GM21367 (cell line): ENCODE measurements around the gene NELL1.

Source experiments
- ATAC-seq: cut with Tn5 transposase; IDR thresholded peaks from one replicate; pipeline ENCODE4 v1.9.1; 2021; ENCODE audit not compliant: unreplicated experiment

NELL1 gene

GRCh38 chr11:20668844-20669819 lies at the start of gene NELL1:
NELL1 (plus strand) TSS chr11:20669586.
- ATAC-seq: no peak

- ATAC-seq: no peak
Measured at GRCh38 chr11:20620988-20621387, 48.4 kb upstream of the NELL1 start.

GRCh38 chr11:20621679-20622078 lies 47.7 kb upstream of the NELL1 start:
- no peak for ATAC-seq

GRCh38 chr11:20623252-20623651 lies 46.1 kb upstream of the NELL1 start:
- ATAC-seq: no peak

- ATAC-seq: no peak
Measured at GRCh38 chr11:20626279-20626678, 43.1 kb upstream of the NELL1 start.

- no peak for ATAC-seq
Measured at GRCh38 chr11:20627026-20627425, 42.4 kb upstream of the NELL1 start.

- no peak for ATAC-seq
Measured at GRCh38 chr11:20627701-20628100, 41.7 kb upstream of the NELL1 start.

GRCh38 chr11:20631519-20632168 lies 37.7 kb upstream of the NELL1 start:
- no peak for ATAC-seq

GRCh38 chr11:20632169-20632532 lies 37.2 kb upstream of the NELL1 start:
- no peak for ATAC-seq

- ATAC-seq: no peak
Measured at GRCh38 chr11:20634044-20634443, 35.3 kb upstream of the NELL1 start.

- ATAC-seq: no peak
Measured at GRCh38 chr11:20634781-20635180, 34.6 kb upstream of the NELL1 start.

GRCh38 chr11:20638074-20638473 lies 31.3 kb upstream of the NELL1 start:
- ATAC-seq: no peak

- ATAC-seq: no peak
Measured at GRCh38 chr11:20639688-20640087, 29.7 kb upstream of the NELL1 start.

- ATAC-seq: no peak
Measured at GRCh38 chr11:20640401-20640800, 29.0 kb upstream of the NELL1 start.

- no peak for ATAC-seq
Measured at GRCh38 chr11:20644360-20644759, 25.0 kb upstream of the NELL1 start.

- ATAC-seq: no peak
Measured at GRCh38 chr11:20647976-20648565, 21.3 kb upstream of the NELL1 start.

- no peak for ATAC-seq
Measured at GRCh38 chr11:20652150-20652806, 17.1 kb upstream of the NELL1 start.

GRCh38 chr11:20654038-20654437 lies 15.3 kb upstream of the NELL1 start:
- ATAC-seq: no peak

GRCh38 chr11:20656901-20657300 lies 12.5 kb upstream of the NELL1 start:
- ATAC-seq: no peak

- ATAC-seq: no peak
Measured at GRCh38 chr11:20658135-20658534, 11.3 kb upstream of the NELL1 start.

- no peak for ATAC-seq
Measured at GRCh38 chr11:20661445-20661844, 7.9 kb upstream of the NELL1 start.
